ENCODE data around the gene GDPD5. TPM values are rescaled to one million over a fixed set of nuclear protein-coding genes. Genes with fewer than 3 reads are reported as not detected.

Gene GDPD5
- total RNA-seq, 2 donors from 2014 or later, result 3.0 to 8.6 TPM

DNA sequence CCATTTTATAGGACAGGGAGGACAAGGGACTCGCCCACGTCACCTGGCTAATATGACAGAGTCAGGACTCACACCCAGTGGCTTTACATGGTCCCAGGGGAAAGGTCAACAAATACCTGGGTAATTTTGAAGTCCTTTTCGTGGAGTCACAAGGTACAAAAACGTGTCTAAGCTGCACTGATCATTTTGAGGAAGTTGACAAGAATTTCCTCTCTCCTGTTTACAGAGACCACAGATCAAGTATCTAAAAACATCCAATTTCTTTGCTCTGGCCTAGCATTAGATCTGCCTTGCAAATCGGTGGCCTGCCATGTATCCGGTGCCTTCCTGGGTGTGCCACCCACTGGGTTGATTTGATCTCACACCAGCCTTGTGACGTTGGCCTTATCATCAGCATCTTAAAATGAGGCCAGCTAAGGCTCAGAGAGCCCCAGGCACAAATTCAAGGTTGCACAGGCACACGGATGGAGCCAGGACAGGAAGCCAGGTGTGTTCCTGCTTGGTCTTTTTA lies 17.6 kb downstream of the GDPD5 start:
- no peaks in the 10 kb centered on the region for H3K36me3 ChIP-seq (ENCODE audit: control insufficient read depth, insufficient read depth, low read length)
- H3K36me3 Mint-ChIP-seq (ENCODE audit: low read depth), result no peaks in the 10 kb centered on the region
- no peaks in the 10 kb centered on the region for H3K27me3 Mint-ChIP-seq (ENCODE audit: insufficient read depth)
- H3K4me1 ChIP-seq (ENCODE audit: control insufficient read depth, insufficient read depth, low read length), result no peaks in the 10 kb centered on the region
- WGBS, 2 experiments (ENCODE audit: insufficient coverage in 1 of 2, insufficient read length in 1 of 2), result 77 to 95% methylated on average over 5 to 8 of the region's 8 CpGs
- no peak overlapping the region for H3K4me3 ChIP-seq (ENCODE audit: low read length)
- no peak overlapping the region for H3K9ac ChIP-seq (ENCODE audit: extremely low read depth, low read length, poor library complexity, severe bottlenecking)
- H3K27me3 ChIP-seq (ENCODE audit: control insufficient read depth, insufficient read depth, low read length, poor library complexity, severe bottlenecking), result no peaks in the 10 kb centered on the region
- TF ChIP-seq, protein P1, sequence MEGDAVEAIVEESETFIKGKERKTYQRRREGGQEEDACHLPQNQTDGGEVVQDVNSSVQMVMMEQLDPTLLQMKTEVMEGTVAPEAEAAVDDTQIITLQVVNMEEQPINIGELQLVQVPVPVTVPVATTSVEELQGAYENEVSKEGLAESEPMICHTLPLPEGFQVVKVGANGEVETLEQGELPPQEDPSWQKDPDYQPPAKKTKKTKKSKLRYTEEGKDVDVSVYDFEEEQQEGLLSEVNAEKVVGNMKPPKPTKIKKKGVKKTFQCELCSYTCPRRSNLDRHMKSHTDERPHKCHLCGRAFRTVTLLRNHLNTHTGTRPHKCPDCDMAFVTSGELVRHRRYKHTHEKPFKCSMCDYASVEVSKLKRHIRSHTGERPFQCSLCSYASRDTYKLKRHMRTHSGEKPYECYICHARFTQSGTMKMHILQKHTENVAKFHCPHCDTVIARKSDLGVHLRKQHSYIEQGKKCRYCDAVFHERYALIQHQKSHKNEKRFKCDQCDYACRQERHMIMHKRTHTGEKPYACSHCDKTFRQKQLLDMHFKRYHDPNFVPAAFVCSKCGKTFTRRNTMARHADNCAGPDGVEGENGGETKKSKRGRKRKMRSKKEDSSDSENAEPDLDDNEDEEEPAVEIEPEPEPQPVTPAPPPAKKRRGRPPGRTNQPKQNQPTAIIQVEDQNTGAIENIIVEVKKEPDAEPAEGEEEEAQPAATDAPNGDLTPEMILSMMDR (conservative IDR thresholded peaks at IDR 0.05), result no peak
- DNase-seq, result no peak
- no peaks in the 10 kb centered on the region for H3K9me3 ChIP-seq (ENCODE audit: control insufficient read depth, low read length)
- H3K27ac Mint-ChIP-seq, result no peak overlapping the region
- no peak overlapping the region for H3K4me3 Mint-ChIP-seq
- H3K4me1 Mint-ChIP-seq, result peaks cover 2% of the 10 kb centered on the region
- H3K27ac ChIP-seq (ENCODE audit: low read depth, low read length), result no peak overlapping the region
- no peaks in the 10 kb centered on the region for H3K9me3 Mint-ChIP-seq

DNA sequence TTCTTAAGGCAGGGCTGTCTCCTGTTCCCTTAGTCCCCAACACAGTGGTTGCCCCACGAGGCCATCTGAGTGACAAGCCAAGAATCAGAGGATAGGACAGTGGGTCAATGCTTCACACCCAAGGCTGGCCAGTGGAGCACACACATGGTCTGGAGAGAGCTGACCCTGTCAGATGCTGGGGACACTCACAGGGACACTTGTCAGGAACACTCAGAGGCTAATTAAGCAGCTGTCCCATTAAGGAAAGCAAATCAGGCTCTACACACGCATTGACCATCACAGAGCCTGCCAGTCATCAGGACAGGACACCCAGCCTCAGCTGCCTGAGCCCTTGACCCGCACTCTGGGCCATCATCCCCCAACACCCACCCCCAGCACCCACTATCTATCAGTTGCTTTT lies 18.2 kb downstream of the GDPD5 start:
- Mint-ChIP-seq H3K4me1 (peaks cover 2% of the 10 kb centered on the region), H3K9me3 (no peaks in the 10 kb centered on the region), H3K36me3 (ENCODE audit: low read depth) (no peaks in the 10 kb centered on the region), H3K4me3 (no peak overlapping the region), H3K27ac (no peak overlapping the region), H3K27me3 (ENCODE audit: insufficient read depth) (no peaks in the 10 kb centered on the region)
- H3K9ac ChIP-seq (ENCODE audit: extremely low read depth, low read length, poor library complexity, severe bottlenecking), result no peak overlapping the region
- no peaks in the 10 kb centered on the region for H3K4me1 ChIP-seq (ENCODE audit: control insufficient read depth, insufficient read depth, low read length)
- TF ChIP-seq, protein P1 (conservative IDR thresholded peaks at IDR 0.05), result no peak
- DNase-seq, result no peak
- H3K9me3 ChIP-seq (ENCODE audit: control insufficient read depth, low read length), result no peaks in the 10 kb centered on the region
- H3K4me3 ChIP-seq (ENCODE audit: low read length), result no peak overlapping the region
- no peak overlapping the region for H3K27ac ChIP-seq (ENCODE audit: low read depth, low read length)
- H3K36me3 ChIP-seq (ENCODE audit: control insufficient read depth, insufficient read depth, low read length), result no peaks in the 10 kb centered on the region
- H3K27me3 ChIP-seq (ENCODE audit: control insufficient read depth, insufficient read depth, low read length, poor library complexity, severe bottlenecking), result no peaks in the 10 kb centered on the region
- WGBS, 2 experiments (ENCODE audit: insufficient coverage in 1 of 2, insufficient read length in 1 of 2), result 87 to 90% methylated on average over 2 to 3 of the region's 3 CpGs

DNA sequence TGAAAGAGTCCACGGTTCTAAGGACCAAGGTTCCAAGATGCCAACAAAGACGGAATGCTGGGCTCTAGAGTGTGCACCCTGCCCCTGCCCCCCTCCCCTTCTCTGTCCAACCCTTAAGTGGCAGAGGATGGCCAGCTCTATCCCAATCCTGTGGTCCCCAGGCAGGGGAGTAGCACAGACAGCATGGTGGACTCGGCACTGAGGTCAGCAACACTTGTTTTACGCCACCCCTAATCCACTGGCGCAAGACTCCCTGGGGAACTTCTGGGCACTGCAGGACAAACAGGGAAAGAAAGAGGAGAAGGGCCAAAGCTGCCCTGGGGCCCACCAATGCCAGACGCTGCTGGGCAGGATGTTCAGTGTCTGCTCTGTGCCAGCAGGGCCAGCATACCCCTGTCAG lies 18.9 kb downstream of the GDPD5 start:
- Histone ChIP-seq H3K9ac (ENCODE audit: extremely low read depth, low read length, poor library complexity, severe bottlenecking) (no peak overlapping the region), H3K9me3 (ENCODE audit: control insufficient read depth, low read length) (no peaks in the 10 kb centered on the region), H3K36me3 (ENCODE audit: control insufficient read depth, insufficient read depth, low read length) (no peaks in the 10 kb centered on the region), H3K27ac (ENCODE audit: low read depth, low read length) (no peak overlapping the region), H3K4me3 (ENCODE audit: low read length) (no peak overlapping the region), H3K27me3 (ENCODE audit: control insufficient read depth, insufficient read depth, low read length, poor library complexity, severe bottlenecking) (no peaks in the 10 kb centered on the region), H3K4me1 (ENCODE audit: control insufficient read depth, insufficient read depth, low read length) (no peaks in the 10 kb centered on the region)
- H3K27ac Mint-ChIP-seq, result no peak overlapping the region
- H3K4me1 Mint-ChIP-seq, result peaks cover 2% of the 10 kb centered on the region
- H3K36me3 Mint-ChIP-seq (ENCODE audit: low read depth), result no peaks in the 10 kb centered on the region
- no peak for DNase-seq
- no peaks in the 10 kb centered on the region for H3K27me3 Mint-ChIP-seq (ENCODE audit: insufficient read depth)
- WGBS, 2 experiments (ENCODE audit: insufficient coverage in 1 of 2, insufficient read length in 1 of 2), result 94% methylated on average over 5 to 6 of the region's 6 CpGs
- TF ChIP-seq, protein P1 (conservative IDR thresholded peaks at IDR 0.05), result no peak
- no peak overlapping the region for H3K4me3 Mint-ChIP-seq
- H3K9me3 Mint-ChIP-seq, result no peaks in the 10 kb centered on the region
